CMK (cell line): ENCODE data around the gene CWH43.
"Not testable (repeated sequence)": the region's sequence is repeated elsewhere in the genome, so short reads cannot be mapped to it uniquely, and the experiment has no call there.

Source experiments
- DNase-seq: peaks from one replicate; pipeline ENCODE4 v3.0.0-alpha.2; 2010; ENCODE audit warnings: low read depth

CWH43 gene

DNA sequence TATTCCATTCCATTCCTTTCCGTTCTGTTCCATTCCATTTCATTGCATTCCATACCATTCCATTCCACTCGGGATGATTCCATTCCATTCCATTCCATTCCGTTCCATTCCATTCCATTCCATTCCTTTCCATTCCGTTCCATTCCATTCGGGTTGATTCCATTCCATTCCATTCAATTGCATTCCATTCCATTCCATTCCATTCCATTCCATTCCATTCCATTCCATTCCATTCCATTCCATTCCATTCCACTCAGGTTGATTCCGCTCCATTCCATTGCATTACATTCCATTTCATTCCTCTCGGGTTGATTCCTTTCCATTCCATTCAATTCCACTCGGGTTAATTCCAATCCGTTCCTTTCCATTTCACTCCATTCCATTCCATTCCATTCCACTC is 111.0 kb downstream of the CWH43 start:
- not testable (repeated sequence) for DNase-seq

DNA sequence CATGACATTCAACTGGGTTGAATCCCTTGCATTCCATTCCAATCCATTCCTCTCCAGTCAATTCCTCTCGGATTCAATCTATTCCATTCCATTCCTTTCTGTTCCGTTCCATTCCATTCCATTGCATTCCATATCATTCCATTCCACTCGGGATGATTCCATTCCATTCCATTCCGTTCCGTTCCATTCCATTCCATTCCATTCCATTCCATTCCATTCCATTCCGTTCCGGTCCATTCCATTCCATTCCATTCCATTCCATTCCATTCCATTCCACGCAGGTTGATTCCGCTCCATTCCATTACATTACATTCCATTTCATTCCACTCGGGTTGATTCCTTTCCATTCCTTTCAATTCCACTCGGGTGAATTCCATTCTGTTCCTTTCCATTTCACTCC is 111.4 kb downstream of the CWH43 start:
- not testable (repeated sequence) for DNase-seq

DNA sequence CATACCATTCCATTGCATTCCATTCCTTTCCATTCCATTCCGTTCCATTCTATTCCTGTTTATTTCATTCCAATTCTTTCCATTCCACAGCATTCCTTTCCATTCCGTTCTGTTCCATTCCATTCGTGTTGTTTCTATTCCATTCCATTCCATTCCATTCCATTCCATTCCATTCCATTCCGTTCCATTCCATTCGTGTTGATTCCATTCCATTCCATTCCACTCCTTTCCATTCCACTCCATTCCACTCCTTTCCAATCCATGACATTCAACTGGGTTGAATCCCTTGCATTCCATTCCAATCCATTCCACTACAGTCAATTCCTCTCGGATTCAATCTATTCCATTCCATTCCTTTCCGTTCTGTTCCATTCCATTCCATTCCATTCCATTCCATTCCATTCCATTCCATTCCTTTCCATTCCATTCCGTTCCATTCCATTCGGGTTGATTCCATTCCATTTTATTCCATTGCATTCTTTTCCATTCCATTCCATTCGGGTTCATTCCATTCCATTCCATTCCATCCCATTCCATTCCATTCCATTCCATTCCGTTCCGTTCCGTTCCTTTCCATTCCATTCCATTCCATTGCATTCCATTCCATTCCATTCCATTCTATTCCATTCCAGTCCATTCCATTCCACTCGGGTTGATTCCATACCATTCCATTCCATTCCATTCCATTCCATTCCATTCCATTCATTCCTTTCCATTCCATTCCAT is 112.1 kb downstream of the CWH43 start:
- DNase-seq: not testable (repeated sequence)

DNA sequence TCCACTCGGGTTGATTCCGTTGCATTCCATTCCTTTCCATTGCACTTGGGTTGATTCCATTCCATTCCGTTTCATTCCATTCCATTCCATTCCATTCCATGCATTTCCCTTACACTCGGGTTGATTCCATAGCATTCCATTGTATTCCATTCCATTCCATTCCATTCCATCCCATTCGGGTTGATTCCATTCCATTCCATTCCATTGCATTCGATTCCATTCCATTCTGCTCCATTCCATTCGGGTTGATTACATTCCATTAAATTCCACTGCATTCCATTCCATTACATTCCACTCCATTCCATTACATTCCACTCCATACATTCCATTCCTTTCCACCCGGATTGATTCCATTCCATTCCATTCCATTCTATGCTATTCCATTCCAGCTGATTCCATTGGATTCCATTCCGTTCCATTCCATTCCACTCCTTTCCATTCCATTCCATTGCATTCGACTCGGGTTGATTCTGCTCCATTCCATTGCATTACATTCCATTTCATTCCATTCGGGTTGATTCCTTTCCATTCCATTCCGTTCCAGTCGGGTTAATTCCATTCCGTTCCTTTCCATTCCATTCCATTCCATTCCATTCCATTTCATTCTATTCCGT is 113.9 kb downstream of the CWH43 start:
- DNase-seq: not testable (repeated sequence)

DNA sequence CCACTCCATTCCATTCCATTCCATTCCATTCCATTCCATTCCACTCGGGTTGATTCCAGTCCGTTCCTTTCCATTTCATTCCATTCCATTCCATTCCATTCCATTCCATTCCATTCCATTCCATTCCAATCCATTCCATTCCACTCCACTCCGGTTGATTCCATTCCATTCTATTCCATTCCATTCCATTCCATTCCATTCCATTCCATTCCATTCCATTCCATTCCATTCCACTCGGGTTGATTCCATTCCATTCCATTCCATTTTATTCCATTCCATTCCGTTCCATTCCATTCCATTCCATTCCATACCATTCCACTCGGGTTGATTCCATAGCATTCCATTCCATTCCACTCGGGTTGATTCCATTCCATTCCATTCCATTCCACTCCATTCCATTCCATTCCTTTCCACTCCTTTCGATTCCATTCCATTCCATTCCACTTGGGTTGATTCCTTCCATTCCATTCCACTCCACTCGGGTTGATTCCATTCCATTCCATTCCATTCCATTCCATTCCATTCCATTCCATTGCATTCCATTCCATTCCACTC is 116.3 kb downstream of the CWH43 start:
- not testable (repeated sequence) for DNase-seq

DNA sequence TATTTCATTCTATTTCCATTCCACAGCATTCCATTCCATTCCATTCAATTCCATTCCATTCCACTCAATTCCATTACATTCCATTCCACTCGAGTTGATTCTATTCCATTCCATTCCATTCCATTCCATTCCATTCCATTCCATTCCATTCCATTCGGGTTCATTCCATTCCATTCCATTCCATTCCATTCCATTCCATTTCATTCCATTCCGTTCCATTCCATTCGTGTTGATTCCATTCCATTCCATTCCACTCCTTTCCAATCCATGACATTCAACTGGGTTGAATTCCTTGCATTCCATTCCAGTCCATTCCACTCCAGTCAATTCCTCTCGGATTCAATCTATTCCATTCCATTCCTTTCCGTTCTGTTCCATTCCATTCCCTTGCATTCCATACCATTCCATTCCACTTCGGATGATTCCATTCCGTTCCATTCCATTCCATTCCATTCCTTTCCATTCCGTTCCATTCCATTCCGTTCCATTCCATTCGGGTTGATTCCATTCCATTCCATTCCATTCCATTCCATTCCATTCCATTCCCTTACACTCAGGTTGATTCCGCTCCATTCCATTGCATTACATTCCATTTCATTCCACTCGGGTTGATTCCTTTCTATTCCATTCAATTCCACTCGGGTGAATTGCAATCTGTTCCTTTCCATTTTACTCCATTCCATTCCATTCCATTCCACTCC is 117.5 kb downstream of the CWH43 start:
- DNase-seq: not testable (repeated sequence)

DNA sequence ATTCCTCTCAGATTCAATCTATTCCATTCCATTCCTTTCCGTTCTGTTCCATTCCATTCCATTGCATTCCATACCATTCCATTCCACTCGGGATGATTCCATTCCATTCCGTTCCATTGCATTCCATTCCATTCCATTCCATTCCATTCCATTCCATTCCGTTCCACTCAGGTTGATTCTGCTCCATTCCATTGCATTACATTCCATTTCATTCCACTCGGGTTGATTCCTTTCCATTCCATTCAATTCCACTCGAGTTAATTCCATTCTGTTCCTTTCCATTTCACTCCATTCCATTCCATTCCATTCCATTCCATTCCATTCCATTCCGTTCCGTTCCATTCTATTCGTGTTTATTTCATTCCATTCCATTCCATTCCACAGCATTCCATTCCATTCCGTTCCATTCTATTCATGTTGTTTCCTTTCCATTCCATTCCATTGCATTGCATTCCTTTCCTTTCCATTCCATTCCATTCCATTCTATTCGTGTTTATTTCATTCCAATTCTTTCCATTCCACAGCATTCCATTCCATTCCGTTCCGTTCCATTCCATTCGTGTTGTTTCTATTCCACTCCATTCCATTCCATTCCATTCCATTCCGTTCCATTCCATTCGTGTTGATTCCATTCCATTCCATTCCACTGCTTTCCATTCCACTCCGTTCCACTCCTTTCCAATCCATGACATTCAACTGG is 118.3 kb downstream of the CWH43 start:
- DNase-seq: not testable (repeated sequence)

DNA sequence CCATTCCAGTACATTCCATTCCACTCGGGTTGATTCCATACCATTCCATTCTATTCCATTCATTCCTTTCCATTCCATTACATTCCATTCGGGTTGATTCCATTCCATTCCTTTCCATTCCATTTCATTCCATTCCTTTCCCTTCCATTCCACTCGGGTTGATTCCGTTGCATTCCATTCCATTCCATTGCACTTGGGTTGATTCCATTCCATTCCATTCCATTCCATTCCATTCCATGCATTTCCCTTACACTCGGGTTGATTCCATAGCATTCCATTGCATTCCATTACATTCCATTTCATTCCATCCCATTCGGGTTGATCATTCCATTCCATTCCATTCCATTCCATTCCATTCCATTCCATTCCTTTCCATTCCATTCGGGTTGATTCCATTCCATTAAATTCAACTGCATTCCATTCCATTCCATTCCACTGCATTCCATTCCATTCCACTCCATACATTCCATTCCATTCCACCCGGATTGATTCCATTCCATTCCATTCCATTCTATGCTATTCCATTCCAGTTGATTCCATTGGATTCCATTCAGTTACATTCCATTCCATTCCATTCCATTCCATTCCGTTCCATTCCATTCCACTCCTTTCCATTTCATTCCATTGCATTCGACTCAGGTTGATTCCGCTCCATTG is 119.3 kb downstream of the CWH43 start:
- DNase-seq: not testable (repeated sequence)

DNA sequence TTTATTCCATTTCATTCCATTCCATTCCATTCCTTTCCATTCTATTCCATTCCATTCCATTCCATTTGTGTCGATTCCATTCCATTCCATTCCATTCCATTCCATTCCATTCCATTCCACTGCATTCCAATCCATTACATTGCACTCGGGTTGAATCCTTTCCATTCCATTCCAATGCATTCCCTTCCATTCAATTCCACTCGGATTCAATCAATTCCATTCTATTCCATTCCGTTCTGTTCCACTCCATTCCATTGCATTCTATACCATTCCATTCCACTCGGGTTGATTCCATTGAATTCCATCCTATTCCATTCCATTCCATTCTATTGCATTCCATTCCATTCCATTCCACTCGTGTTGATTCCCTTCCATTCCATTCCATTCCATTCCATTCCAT is 121.2 kb downstream of the CWH43 start:
- not testable (repeated sequence) for DNase-seq

DNA sequence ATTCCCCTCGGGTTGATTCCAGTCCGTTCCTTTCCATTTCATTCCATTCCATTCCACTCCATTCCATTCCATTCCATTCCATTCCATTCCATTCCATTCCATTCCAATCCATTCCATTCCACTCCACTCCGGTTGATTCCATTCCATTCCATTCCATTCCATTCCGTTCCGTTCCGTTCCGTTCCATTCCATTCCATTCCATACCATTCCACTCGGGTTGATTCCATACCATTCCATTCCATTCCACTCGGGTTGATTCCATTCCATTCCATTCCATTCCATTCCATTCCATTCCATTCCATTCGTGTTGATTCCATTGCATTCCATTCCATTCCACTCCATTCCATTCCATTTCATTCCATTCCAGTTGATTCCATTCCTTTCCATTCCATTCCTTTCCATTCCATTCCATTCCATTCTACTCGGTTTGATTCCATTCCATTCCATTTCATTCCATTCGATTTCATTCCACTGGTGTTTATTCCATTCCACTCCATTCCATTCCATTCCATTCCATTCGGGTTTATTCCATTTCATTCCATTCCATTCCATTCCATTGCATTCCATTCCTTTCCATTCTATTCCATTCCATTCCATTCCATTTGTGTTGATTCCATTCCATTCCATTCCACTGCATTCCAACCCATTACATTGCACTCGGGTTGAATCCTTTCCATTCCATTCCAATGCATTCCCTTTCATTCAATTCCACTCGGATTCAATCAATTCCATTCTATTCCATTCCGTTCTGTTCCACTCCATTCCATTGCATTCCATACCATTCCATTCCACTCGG is 122.3 kb downstream of the CWH43 start:
- DNase-seq: not testable (repeated sequence)

DNA sequence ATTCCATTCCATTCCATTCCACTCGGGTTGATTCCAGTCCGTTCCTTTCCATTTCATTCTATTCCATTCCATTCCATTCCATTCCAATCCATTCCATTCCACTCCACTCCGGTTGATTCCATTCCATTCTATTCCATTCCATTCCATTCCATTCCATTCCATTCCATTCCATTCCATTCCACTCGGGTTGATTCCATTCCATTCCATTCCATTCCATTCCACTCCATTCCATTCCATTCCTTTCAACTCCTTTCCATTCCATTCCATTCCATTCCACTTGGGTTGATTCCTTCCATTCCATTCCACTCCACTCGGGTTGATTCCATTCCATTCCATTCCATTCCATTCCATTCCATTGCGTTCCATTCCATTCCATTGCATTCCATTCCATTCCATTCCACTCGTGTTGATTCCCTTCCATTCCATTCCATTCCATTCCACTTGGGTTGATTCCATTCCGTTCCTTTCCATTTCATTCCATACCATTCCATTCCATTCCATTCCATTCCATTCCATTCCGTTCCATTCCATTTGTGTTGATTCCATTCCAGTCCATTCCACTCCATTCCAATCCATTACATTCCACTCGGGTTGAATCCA is 123.6 kb downstream of the CWH43 start:
- not testable (repeated sequence) for DNase-seq

DNA sequence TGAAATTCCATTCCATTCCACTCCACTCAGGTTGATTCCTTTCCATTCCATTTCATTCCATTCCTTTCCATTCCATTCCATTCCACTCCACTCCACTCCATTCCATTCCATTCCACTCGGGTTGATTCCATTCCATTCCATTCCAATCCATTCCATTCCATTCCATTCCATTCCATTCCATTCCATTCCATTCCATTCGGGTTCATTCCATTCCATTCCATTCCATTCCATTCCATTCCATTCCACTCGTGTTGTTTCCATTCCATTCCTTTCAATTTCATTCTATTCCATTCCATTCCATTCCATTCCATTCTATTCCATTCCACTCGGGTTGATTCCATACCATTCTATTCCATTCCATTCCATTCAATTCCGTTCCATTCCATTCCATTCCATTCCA is 124.5 kb downstream of the CWH43 start:
- not testable (repeated sequence) for DNase-seq
